CD1c-positive myeloid dendritic cell (primary cell): Measurements from ENCODE around the gene PDE6A.
A peak's percentile ranks its signal among the peaks of the same experiment; 100 is the strongest.

Experiments used
- DNase-seq: peaks from one replicate; pipeline ENCODE4 v3.0.0-alpha.2; 2016; ENCODE audit errors: extremely low spot score

PDE6A gene

DNA sequence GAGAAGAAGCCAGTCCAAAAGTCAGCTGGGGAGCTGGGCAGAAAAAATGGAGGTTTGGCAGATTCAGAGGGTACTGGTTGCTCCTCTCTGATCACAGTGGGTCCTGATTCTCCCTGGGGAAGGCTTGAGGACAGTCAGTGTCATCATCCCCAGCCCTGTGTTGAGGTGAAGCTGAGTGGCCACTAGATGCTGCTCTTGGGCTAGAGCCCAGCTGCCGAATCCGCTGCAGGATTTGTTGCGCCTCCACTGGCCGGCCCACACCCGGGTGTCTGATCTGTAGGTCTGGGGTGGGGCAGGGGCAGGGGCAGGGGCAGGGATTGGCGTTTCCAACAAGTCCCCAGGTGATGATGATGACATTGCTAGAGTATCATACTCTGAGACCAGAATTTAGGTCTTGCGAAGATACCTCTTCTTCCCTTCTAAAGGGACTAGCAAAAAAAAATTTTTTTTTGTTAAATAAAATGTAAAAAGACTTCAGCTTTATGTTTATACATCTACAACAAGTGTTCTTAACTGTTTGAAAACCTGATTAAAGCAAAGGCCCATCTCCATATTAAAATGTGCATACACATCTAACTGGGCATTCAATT, 106.8 kb downstream of the PDE6A start:
- no peak for DNase-seq

DNA sequence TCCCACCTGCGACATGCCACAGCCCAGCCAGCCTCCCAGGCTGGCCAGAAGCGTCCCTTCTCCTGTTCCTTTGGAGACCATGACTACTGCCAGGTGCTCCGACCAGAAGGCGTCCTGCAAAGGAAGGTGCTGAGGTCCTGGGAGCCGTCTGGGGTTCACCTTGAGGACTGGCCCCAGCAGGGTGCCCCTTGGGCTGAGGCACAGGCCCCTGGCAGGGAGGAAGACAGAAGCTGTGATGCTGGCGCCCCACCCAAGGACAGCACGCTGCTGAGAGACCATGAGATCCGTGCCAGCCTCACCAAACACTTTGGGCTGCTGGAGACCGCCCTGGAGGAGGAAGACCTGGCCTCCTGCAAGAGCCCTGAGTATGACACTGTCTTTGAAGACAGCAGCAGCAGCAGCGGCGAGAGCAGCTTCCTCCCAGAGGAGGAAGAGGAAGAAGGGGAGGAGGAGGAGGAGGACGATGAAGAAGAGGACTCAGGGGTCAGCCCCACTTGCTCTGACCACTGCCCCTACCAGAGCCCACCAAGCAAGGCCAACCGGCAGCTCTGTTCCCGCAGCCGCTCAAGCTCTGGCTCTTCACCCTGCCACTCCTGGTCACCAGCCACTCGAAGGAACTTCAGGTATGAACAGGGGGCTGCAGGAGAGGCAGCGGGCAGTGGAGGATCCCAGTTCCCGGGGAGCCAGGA, 108.0 kb downstream of the PDE6A start:
- DNase-seq, result no peak

DNA sequence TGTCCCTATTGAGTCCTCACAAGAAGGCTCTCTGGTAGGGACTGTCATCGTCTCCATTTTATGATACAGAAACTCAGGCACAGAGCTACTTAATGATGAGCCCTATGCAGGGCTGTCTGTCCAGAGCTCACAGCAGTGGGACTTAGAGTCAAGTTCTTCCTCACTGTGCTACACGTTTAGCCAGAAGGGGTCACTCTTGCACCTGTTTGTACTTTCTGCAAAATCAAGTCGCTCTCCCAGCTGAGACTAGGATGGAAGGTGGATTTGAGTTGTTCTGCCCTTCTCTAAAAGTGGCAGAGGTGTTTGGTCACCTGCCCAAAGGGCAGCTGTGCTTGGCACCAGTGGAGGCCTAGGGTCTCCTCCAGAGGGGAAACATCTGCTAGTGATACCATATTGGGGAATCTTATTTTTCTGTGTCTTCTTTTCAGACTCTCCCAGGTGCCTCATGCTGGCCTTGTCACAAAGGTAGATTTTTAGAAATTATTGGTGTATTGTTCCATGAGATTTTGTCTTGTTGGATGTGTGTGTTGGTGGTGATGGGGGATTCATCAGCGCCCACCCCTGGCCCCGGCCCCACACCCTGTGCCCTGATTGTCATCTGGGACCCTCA, 110.2 kb downstream of the PDE6A start:
- peak; percentile 45 for DNase-seq

DNA sequence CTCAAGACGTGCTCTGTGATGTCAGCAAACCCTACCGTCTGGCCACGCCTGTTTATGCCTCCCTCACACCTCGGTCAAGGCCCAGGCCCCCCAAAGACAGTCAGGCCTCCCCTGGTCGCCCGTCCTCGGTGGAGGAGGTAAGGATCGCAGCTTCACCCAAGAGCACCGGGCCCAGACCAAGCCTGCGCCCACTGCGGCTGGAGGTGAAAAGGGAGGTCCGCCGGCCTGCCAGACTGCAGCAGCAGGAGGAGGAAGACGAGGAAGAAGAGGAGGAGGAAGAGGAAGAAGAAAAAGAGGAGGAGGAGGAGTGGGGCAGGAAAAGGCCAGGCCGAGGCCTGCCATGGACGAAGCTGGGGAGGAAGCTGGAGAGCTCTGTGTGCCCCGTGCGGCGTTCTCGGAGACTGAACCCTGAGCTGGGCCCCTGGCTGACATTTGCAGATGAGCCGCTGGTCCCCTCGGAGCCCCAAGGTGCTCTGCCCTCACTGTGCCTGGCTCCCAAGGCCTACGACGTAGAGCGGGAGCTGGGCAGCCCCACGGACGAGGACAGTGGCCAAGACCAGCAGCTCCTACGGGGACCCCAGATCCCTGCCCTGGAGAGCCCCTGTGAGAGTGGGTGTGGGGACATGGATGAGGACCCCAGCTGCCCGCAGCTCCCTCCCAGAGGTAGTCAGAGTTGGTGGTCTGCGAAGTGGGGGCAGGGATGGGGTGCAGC, 111.3 kb downstream of the PDE6A start:
- DNase-seq, result no peak

DNA sequence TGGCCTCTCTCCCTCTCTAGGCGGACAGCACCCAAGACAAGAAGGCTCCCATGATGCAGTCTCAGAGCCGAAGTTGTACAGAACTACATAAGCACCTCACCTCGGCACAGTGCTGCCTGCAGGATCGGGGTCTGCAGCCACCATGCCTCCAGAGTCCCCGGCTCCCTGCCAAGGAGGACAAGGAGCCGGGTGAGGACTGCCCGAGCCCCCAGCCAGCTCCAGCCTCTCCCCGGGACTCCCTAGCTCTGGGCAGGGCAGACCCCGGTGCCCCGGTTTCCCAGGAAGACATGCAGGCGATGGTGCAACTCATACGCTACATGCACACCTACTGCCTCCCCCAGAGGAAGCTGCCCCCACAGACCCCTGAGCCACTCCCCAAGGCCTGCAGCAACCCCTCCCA, 112.0 kb downstream of the PDE6A start:
- DNase-seq, result no peak

DNA sequence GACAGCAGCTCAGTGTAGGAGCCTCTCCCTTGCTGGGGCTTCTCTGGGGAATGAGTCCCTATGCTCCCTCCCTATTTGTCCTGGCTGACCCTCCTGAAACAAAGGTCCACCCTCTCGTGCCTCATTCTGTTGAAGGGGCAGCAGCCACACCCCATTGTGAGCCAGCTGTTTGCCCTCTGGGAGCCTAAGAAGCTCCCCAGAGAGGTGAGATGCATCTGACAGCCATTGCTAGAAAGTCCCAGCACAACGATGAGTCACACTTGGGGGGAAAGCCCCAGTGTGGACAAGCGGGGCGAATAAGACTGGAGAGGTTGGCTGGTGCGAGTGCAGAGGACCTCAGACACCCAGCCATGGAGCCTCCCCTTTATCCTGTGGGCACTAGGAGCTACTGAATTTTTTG, 113.1 kb downstream of the PDE6A start:
- no peak for DNase-seq

DNA sequence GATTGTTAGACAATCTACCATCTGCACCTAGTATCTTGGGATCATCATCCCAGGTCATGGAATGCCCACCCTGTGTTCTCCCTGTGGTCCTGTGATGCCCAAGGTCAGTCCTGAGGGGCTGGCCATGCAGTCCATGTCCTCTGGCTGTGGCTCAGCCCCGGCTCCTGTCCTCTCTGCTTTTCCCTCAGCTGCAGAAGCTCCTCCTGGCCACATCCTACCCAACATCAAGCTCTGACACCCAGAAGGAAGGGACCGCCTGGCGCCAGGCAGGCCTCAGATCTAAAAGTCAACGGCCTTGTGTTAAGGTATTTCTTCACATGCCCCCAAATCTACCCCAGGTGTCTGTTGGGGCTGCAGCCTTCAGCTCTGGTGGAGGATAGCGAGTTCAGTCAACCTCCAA, 114.0 kb downstream of the PDE6A start:
- DNase-seq, result no peak

DNA sequence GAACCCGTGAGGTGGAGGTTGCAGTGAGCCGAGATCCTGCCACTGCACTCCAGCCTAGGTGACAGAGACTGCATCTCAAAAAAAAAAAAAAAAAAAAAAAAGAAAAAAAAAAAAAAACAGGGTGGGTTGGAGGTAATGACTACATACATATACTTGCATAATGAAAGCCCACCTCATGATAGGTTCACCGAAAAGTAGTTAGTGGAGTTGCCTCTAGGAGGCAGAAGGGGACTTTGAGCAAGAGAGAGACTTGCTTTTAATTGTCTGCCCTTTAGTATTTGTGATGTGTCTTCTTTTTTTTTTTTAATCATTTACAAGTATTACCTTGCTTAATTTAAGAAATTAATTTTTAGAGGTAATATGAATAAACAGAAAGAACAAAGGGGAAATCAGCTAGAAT, 114.6 kb downstream of the PDE6A start:
- no peak for DNase-seq

DNA sequence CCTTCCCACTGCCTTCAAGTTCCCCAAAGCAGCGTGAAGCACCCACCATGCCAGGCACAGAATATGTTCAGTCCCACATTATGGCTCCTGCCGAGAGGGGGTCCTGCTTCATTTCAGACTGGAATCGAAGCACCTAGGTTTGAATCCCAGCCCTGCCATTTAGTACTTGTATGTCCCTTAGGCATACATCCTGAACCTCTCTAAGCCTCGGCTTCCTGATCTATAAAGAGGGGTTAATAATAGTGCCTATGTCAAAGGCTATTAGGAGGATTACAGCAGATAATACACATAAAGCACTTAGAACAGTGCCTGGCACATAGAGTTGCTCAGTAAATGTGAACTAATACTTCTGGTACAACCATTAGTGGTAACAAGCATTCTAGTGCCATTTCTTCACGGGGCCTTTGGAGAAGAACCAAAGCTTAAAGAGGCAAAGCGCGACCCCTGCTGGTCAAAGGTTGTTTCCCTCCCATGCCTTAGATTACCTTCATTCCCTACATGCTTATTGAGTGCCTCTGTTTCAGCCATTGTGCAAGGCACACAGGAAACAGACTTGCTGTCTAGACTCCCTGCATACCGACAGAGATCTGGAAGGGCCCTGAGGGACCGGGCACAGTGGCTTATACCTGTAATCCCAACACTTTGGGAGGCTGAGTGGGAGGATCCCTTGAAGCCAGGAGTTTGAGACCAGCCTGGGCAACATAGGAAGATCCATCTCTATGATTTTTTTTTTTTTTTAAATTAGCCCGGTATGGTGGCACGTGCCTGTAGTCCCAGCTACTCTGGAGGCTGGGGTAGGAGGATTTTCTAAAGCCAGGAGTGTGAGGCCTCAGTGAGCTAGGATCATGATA, 116.2 kb downstream of the PDE6A start:
- DNase-seq, result peak; percentile 88

DNA sequence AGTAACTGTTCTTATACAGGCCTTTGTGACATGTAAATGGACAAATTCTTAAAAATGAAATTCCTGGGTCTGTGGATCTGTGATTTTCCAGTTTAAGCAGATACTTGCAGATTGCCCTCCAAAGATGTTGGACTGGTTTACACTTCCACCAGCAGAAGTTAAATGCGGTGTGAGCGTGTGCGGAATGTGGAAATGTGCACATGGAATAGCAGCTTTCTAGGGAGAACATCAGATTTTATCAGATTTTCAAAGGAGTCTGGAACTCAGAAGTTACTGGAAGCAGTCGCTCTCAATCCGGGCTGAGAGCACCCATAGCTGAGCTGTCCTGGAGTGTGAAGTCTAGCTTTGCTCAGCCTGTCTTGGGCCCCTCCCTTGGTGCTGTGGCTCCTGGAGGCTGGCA, 117.0 kb downstream of the PDE6A start:
- DNase-seq, result no peak

DNA sequence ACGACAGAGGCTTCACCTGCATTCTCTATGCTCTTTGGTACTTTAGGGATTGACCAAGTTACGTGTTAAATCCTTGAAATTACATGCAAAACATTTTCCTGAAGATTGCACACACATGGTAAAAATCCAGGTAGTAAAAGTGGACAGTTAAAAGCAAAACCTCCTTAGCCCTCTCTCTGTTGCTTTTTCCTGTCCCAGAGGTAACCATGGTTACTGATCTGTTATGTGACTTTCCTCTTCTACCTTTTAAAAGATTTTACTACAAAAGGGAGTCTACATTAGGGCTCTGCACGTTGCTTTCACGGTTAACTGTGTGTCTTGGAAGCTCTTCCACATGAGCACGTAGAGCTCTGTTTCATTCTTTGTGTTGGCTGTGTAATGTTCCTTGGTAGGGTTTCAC, 117.5 kb downstream of the PDE6A start:
- DNase-seq, result no peak

DNA sequence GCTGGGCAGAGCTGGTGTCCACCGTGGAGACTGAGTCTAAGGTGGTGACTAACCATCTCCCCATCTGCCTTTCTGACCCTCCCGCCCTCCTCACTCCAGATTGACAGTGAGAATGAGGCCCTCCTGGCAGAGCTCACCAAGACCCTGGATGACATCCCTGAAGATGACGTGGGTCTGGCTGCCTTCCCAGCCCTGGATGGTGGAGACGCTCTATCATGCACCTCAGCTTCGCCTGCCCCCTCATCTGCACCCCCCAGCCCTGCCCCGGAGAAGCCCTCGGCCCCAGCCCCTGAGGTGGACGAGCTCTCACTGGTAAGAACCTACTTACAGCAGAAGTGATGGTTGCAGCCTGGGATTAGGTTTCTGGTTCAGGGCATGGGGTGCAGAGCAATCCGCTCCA, 118.0 kb downstream of the PDE6A start:
- no peak for DNase-seq

DNA sequence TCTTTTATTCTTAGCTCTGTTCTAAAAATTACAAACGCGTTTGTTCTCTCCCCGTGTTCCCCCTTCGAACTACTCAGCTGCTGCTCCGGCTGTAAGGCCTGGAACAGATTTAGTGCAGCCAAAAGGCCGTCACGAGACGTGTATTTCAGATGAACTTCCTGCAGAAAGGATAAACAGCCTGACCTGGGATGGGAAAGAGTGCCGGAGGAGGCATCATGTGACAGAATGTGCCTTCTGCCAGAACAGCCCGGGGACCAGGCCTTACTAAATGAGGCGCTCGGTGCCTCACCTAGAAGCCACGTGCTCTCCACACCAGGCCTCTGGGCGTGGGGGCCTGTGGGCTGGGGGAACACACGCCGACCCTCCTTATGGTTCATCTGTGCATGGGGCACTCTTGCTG, 119.7 kb downstream of the PDE6A start:
- no peak for DNase-seq

DNA sequence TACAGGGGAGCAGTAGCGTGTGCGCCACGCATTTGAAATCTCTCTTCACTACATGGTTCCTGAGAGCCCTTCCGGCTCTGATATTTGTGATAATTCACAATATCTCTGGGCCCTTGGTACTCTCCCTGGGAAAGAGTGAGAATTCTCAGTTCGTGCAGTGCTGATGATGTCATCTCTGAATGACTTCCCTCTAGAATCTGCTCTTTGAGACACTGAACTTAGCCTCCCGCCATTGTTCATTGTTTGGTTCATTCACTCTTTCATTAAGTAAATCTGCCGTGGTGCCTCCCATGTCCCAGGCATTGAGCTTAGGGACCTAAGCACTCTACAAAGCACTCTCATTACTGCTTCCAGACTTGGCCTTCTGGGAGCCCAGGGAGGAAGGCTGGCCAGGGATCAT, 120.5 kb downstream of the PDE6A start:
- DNase-seq, result no peak

DNA sequence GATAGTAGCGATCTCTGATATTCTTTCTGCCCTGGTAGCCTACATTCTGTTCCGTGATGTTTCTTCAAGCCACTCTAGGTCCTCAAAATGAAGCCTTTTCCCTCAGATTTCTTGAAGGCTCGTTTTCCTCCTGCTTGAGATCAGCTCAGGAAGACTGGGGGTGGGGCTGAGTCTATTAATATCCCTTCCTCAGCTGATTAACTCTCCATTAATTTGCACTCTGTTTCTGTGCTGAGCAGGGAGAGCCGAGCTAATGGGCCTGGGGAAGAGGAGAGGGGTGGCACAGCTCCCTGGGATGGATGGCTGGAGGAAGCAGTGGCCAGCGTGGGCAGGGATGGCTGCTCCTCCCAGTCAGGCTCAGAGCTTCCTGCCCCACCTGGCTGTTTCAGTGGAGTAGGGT, 121.2 kb downstream of the PDE6A start:
- DNase-seq, result no peak

DNA sequence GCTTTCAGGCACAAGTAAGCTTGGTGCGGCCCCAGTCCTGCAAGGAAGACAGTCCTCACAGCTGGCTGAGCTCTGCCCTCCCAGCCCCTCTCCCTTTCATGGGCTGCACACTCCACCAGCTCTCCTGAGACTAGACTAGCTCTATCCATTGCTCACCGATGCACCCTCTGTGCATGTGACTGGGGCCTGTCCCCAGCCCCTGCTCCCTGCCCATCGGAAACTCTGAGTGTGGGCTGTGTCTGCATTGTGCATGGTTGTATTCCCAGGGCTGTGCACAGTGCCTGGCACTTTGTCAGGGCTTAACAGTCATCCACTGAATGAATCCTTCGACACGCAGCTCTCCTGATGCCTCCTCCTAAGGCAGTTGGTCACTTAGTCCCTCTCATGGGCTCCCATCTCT, 122.3 kb downstream of the PDE6A start:
- DNase-seq, result no peak

DNA sequence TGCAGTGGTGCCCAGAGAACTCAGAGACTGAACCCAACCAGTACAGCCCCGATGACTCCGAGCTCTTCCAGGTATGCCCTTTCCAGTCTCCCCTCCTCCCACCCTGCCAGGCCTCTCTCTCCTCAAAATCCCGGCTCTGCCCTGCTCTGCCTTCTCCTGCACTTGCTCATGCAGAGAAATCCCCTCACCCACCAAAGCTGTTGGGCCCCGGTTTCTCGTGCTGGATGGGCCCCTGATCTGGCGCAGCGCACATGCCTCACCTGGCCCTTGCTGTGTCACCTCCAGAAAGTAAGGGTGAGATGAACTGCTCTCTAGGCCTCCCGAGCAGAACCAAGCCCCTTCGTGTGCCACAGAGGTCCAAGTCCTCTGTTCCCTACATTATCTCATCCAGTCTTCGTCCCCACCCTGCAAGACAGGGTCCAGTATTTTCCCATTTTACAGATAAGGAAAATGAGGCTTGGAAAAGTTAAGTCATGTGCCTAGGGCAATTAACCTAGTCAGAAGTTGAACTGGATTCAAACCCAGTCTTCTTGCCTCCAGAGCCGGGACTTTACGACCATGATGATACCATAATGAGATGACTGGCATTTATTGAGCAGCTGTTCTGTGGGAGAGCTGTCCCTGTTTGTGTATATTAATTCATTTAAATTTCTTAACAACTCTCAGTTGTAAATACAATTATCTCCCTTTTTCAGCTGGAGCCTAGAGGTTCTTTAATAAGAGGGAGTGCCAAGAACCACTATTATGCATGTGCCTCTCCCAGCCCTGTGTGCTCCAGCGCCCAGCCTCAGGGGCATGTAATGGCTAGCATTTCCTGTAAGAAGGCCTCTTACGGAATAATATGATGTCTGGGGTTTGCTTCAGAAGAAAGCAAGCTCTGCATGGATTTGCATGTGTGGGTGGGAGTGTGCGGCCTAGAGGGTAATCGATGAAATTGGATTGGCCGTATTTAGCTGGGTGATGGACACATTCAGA, 123.8 kb downstream of the PDE6A start:
- no peak for DNase-seq

DNA sequence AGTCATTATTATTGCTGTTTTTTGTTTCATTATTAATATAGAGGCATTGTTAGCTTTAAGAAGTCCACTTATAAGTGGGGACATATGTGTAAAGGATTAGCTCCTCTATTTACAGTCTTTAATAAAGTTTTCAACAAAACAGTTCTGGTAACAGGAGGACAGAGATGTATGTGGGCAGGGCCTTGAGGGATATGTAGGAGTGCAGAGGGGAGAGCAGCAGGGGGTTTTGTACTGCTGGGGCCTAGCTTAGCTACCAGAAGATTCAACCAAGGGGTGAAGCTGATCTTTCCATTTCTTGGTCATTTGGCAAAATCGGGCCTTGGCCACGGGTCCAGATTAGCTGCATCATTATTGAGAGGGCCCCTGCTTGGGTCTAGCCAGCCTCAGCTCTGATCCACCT, 124.6 kb downstream of the PDE6A start:
- no peak for DNase-seq

DNA sequence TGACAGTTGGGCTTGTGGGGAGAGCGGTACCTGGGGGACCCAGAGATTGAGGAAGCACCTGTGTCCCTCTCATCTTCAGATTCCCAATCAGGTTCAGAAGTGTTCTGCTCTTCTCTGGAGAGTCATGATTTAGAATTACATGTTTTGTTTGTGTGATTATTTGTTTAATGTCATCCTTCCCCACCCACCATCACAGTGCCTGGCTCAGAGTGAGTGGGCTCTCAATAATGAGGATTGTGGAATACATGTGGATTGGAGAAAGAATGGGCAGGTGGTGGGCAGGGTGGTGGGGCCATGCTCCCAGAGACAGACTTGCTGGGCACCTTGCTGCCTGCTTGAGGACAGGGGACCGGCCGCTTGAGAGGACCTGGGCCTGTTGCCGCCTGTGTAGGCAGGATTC, 126.5 kb downstream of the PDE6A start:
- DNase-seq, result no peak

DNA sequence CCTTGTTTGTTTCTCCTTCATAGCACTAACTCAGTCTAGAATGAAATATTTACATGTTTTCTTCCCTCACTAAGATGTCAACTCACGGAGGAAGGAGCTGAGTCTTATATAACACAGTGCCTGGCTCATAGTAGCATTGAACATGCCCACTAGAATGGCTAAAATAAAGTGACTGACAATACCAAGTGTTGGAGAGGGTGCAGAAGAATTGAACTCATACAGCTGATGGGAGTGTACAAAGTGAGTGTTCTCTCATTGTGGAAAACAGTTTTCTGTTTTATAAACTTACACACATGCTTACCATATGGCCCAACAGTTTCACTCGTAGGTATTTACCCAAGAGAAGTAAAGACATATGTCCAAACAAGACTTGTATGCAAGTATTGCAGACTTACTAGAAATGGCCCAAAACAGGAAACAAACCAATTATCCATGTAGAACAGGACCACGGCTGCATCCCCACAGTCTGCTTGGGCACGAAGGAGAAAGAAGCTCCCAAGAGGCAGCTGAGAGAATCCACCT, 127.0 kb downstream of the PDE6A start:
- DNase-seq, result no peak

DNA sequence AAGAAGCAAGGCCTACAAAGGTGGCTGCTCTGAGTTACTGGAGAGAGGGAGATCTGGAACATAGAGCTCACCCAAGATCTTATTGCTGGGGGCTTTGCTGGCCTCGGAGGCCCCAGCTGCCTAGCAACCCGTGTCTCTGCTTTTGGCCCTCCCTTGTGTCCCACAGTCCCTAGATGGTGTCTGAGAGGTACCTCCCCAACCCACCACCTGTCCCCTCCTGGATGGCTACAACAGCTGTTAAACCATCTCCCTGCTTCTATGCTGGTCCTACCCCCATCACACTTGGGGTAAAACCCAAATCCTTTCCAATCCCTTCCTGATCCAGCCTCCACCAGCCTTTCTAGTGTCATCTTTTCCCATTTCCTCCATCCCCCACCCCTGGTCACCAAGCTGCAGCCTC, 127.9 kb downstream of the PDE6A start:
- DNase-seq, result no peak
